Suprapubic skin (tissue), 4 donors: Measurements from ENCODE around the gene ATP5F1E. TPM values are rescaled to one million over a fixed set of nuclear protein-coding genes. Genes with fewer than 3 reads are reported as not detected.
"Not testable (repeated sequence)": the region's sequence is repeated elsewhere in the genome, so short reads cannot be mapped to it uniquely, and the experiment has no call there.

ENCODE experiments used
- DNase-seq, 2 donors: peaks; one replicate each; pipeline ENCODE4 v3.0.0-alpha.2; 2019; ENCODE audit warnings: low spot score in 2 of 2
- H3K27ac ChIP-seq: fragments of 200-600 bp; sonication (generic); one replicate; pipeline ENCODE4 v1.5.1; 2019
- H3K27me3 ChIP-seq: fragments of 200-600 bp; sonication (generic); one replicate; pipeline ENCODE4 v1.5.1; 2019
- H3K36me3 ChIP-seq: fragments of 200-600 bp; sonication (generic); one replicate; pipeline ENCODE4 v1.5.1; 2019
- H3K4me1 ChIP-seq: fragments of 200-600 bp; sonication (generic); one replicate; pipeline ENCODE4 v1.5.1; 2019
- H3K4me3 ChIP-seq: fragments of 200-600 bp; sonication (generic); one replicate; pipeline ENCODE4 v1.5.1; 2019; ENCODE audit warnings: mild to moderate bottlenecking
- H3K9me3 ChIP-seq: fragments of 200-600 bp; sonication (generic); one replicate; pipeline ENCODE4 v1.5.1; 2019
- EP300 ChIP-seq: sonication (generic); formaldehyde crosslinking; IDR thresholded peaks from one replicate; pipeline ENCODE4 v1.6.1; 2017; ENCODE audit warnings: antibody characterized with exemption
- POLR2A ChIP-seq, 2 donors: fragments of 450-650 bp; IDR thresholded peaks; one replicate each; pipeline ENCODE4 v1.6.1; 2017; ENCODE audit warnings: antibody characterized with exemption in 2 of 2, mild to moderate bottlenecking in 2 of 2, moderate library complexity in 2 of 2
- POLR2AphosphoS5 ChIP-seq, 3 donors: sonication (generic); formaldehyde crosslinking; IDR thresholded peaks; one replicate each; pipeline ENCODE4 v1.6.1; 2017; ENCODE audit warnings: antibody characterized with exemption in 3 of 3
- WGBS: methylation state at CpG from one replicate; pipeline ENCODE4 v1.1.5; 2018; 5-methylcytosine and 5-hydroxymethylcytosine counted together
- total RNA-seq, 4 donors: library from RNA; depleted of rRNA; stranded (reverse); fragments of >200 nt; gene quantifications; one replicate each; pipeline ENCODE4 v1.1.0, GENCODE V29; 2016
- TF ChIP-seq, protein P1 (sequence below), 2 donors: fragments of 200-600 bp in 1 of 2; fragments of 450-650 bp in 1 of 2; sonication (generic) in 1 of 2; IDR thresholded peaks; one replicate each; pipeline ENCODE4 v1.5.1; 2016 to 2019; ENCODE audit warnings: antibody characterized with exemption in 2 of 2, mild to moderate bottlenecking in 1 of 2, moderate library complexity in 1 of 2

ATP5F1E gene
- total RNA-seq, 4 donors from 2014 or later: 16.1 to 26.8 (median 19.5) TPM

- Histone ChIP-seq H3K27ac (no peak overlapping the region), H3K9me3 (no peaks in the 10 kb centered on the region), H3K27me3 (no peaks in the 10 kb centered on the region), H3K4me3 (no peak overlapping the region), H3K4me1 (peaks cover 37% of the 10 kb centered on the region), H3K36me3 (no peaks in the 10 kb centered on the region)
- 91% methylated on average over 3 of the region's 3 CpGs for WGBS
- no peak for TF ChIP-seq POLR2AphosphoS5 (IDR thresholded peaks at IDR 0.05)
- TF ChIP-seq, protein P1, sequence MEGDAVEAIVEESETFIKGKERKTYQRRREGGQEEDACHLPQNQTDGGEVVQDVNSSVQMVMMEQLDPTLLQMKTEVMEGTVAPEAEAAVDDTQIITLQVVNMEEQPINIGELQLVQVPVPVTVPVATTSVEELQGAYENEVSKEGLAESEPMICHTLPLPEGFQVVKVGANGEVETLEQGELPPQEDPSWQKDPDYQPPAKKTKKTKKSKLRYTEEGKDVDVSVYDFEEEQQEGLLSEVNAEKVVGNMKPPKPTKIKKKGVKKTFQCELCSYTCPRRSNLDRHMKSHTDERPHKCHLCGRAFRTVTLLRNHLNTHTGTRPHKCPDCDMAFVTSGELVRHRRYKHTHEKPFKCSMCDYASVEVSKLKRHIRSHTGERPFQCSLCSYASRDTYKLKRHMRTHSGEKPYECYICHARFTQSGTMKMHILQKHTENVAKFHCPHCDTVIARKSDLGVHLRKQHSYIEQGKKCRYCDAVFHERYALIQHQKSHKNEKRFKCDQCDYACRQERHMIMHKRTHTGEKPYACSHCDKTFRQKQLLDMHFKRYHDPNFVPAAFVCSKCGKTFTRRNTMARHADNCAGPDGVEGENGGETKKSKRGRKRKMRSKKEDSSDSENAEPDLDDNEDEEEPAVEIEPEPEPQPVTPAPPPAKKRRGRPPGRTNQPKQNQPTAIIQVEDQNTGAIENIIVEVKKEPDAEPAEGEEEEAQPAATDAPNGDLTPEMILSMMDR (IDR thresholded peaks at IDR 0.05): no peak
- no peak for TF ChIP-seq EP300
- TF ChIP-seq POLR2A (IDR thresholded peaks at IDR 0.05): no peak
- DNase-seq: no peak
These were observed 12.2 kb upstream of the ATP5F1E start for GRCh38 chr20:59044295-59044694.

DNA sequence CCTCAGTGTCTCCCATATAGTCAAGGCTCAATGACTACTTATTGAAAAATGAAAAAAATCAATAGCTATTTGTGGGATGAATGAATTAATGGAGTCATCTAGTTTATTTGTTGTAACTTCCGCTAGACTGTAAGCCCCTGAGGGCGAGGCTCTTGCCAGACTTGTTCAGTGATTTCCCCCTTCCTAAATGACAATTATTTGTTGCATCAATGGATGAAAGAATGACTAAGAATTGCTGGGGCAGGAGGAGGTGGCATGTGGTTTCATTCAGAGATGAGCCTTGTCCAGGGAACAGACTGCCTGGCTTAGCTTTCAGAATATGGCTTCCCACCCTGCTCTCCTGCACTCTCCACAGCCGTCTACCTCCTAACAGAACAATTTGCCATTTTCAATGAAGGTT, 11.6 kb upstream of the ATP5F1E start:
- peaks cover 38% of the 10 kb centered on the region for H3K4me1 ChIP-seq
- 46% methylated on average over 3 of the region's 3 CpGs for WGBS

GRCh38 chr20:59042796-59043631, 10.9 kb upstream of the ATP5F1E start:
- Histone ChIP-seq H3K9me3 (no peaks in the 10 kb centered on the region), H3K27me3 (no peaks in the 10 kb centered on the region), H3K27ac (peak overlapping the region; percentile 76), H3K36me3 (peaks cover 4% of the 10 kb centered on the region), H3K4me1 (peaks cover 39% of the 10 kb centered on the region), H3K4me3 (peak overlapping the region; percentile 88)
- peak; percentile 92 to 93 for DNase-seq
- 56% methylated on average over 19 of the region's 66 CpGs for WGBS
- TF ChIP-seq EP300: no peak
- TF ChIP-seq, protein P1 (IDR thresholded peaks at IDR 0.05): no peak
- TF ChIP-seq POLR2AphosphoS5 (IDR thresholded peaks at IDR 0.05): no peak
- peak in 1 of 2 donors; percentile 11 for TF ChIP-seq POLR2A (IDR thresholded peaks at IDR 0.05)

More for the DNA sequence above, 11.6 kb upstream of the ATP5F1E start:
- Histone ChIP-seq H3K27me3 (no peaks in the 10 kb centered on the region), H3K36me3 (no peaks in the 10 kb centered on the region), H3K9me3 (no peaks in the 10 kb centered on the region), H3K27ac (no peak overlapping the region), H3K4me3 (no peak overlapping the region)
- no peak for TF ChIP-seq POLR2A (IDR thresholded peaks at IDR 0.05)
- TF ChIP-seq EP300: no peak
- TF ChIP-seq POLR2AphosphoS5 (IDR thresholded peaks at IDR 0.05): no peak
- TF ChIP-seq, protein P1 (IDR thresholded peaks at IDR 0.05): no peak
- no peak for DNase-seq

- Histone ChIP-seq H3K4me1 (peaks cover 39% of the 10 kb centered on the region), H3K27me3 (no peaks in the 10 kb centered on the region), H3K27ac (peak within 1 kb of the TSS; percentile 76), H3K4me3 (peak within 1 kb of the TSS; percentile 88), H3K36me3 (peaks cover 11% of the 10 kb centered on the region), H3K9me3 (no peaks in the 10 kb centered on the region)
- WGBS: 3% methylated on average over 7 of the region's 50 CpGs
- no peak for TF ChIP-seq EP300
- TF ChIP-seq POLR2A (IDR thresholded peaks at IDR 0.05): no peak
- TF ChIP-seq, protein P1 (IDR thresholded peaks at IDR 0.05): no peak
- no peak for TF ChIP-seq POLR2AphosphoS5 (IDR thresholded peaks at IDR 0.05)
- DNase-seq: no peak
These were observed 10.1 kb upstream of the ATP5F1E start, which contains the start of gene PRELID3B for GRCh38 chr20:59042151-59042795. Gene PRELID3B (minus strand): TSS chr20:59042786. CDS start chr20:59042730, 56 bp downstream.

- DNase-seq, H3K27ac ChIP-seq, H3K9me3 ChIP-seq, H3K27me3 ChIP-seq: not testable (repeated sequence)
- Histone ChIP-seq H3K4me1 (peaks cover 39% of the 10 kb centered on the region), H3K36me3 (peaks cover 19% of the 10 kb centered on the region), H3K4me3 (peak overlapping the region; percentile 88)
- 87% methylated on average over 16 of the region's 16 CpGs for whole genome bisulfite sequencing
These were observed 9.4 kb upstream of the ATP5F1E start for GRCh38 chr20:59041487-59041886.
